GM23248 (cell line): Measurements from ENCODE around the gene OMD.

Experiments used
- EZH2 ChIP-seq: fragments of 200-600 bp; sonication (generic); IDR thresholded peaks from 2 replicates; pipeline ENCODE4 v1.6.1; 2018; ENCODE audit warnings: antibody characterized with exemption, mild to moderate bottlenecking; ENCODE audit not compliant: insufficient read depth, poor library complexity, severe bottlenecking
- EZH2phosphoT487 ChIP-seq: fragments of 200-600 bp; sonication (generic); IDR thresholded peaks from 2 replicates; pipeline ENCODE4 v1.6.1; 2018; ENCODE audit warnings: antibody characterized with exemption, moderate library complexity, mild to moderate bottlenecking, low read depth; ENCODE audit not compliant: insufficient read depth

DNA sequence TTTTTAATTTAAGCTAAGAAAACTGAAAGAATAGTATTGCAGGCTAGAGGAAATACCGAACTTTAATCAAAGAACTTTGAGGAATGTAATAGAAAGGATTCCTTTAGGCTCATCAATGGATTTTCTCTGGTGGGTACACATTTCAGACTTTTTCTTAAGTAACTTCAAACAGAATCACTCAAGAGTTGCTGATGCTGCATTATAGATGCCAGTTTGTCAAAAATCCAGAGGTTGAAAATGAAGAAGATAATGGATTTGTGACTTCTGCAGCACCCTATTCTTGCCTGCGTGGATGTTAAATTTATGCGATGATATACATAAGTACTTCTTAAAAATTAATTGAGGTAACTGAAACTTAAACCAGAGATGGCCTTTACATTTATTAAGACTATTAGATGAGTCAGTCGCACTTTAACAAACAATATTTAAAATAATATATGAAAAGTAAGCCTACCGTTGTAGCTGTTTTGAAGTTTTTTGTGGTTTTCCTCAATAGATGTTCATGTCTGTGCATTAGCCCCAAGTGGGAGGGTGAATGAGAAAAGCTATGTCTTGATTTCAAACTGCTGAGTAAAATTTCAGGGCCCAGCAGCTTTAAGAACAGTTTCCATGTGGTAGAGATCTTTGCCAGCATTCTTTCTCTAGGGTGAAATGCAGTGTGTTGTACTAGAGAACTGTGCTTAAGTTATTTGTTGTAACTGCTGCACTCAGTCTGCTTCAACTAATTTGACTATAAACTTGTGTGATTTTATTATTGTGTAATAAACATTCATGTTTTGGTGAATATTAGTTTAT lies 20.0 kb downstream of the OMD start, which contains the start of gene OGN:
- TF ChIP-seq EZH2 = no peak
- no peak for TF ChIP-seq EZH2phosphoT487
